ENCODE results near the gene UAP1L1.

GRCh38 chr9:137078701-137079400 is 1.5 kb downstream of the UAP1L1 start:
- TF ChIP-seq CTCF (IDR thresholded peaks at IDR 0.05; ENCODE audit: poor library complexity): no peak
- no peak for TF ChIP-seq EZH2 (IDR thresholded peaks at IDR 0.05; ENCODE audit: borderline replicate concordance)

Measured in hepatocyte (in vitro differentiated cells).